Activated CD8-positive, alpha-beta memory T cell treated with anti-CD3 and anti-CD28 coated beads for 36 hours (primary cell): Measurements from ENCODE around the gene MICAL3. TPM values are rescaled to one million over a fixed set of nuclear protein-coding genes. Genes with fewer than 3 reads are reported as not detected.

Source experiments
- CTCF ChIA-PET: fragments of 350-600 bp; sonication (Branson Sonifier 250); formaldehyde crosslinking; loops from one replicate; lab custom pipeline; 2021; ENCODE audit warnings: antibody characterized with exemption; lab: Charles Lee
- POLR2A ChIA-PET: fragments of 350-600 bp; sonication (Branson Sonifier 250); formaldehyde crosslinking; loops from one replicate; lab custom pipeline; 2021; ENCODE audit warnings: antibody characterized with exemption; lab: Charles Lee
- total RNA-seq, 2 experiments: library from RNA; stranded (reverse); gene quantifications; one replicate each; pipeline ENCODE4 v1.2.3, GENCODE V29; 2021

Gene MICAL3
- total RNA-seq, 2 experiments from 2014 or later = 47.1 to 48.6 TPM

DNA sequence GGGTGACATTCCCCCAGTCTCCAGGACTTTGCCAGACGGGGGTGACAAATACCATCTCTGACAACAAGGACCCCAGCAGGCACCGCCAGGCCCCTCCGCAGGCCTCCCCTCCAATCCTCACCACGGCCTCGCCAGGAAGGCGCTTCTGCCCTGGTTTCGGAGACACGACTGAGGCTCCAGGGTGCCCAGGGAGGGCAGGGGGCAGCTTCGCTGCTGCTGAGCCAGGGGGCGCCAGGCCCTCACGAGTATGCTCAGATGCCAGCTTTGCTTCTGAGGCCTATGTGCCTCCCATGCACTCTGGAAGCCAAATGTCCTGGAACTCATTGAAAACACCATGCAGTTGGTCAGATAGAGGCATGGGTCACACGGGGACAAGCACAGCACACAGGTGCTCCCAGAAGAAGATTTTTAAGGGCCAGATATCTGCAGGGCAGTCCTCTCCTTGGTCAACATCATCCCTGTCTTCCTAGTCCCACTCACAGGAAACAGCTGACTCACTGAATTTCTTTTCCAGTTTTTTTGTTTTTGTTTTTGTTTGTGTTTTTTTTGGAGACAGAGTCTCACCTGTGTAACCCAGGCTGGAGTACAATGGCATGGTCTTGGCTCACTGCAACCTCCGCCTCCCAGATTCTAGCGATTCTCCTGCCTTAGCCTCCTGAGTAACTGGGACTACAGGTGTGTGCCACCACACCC is 270.0 kb downstream of the MICAL3 start:
- CTCF ChIA-PET = interaction anchor here (0.5 to 1.5 kb wide), 4 partner anchors 11 to 371 kb away, joined by 3 to 6 read pairs (median 4); no protein-coding TSS in a partner anchor
- POLR2A ChIA-PET = no interaction called here

DNA sequence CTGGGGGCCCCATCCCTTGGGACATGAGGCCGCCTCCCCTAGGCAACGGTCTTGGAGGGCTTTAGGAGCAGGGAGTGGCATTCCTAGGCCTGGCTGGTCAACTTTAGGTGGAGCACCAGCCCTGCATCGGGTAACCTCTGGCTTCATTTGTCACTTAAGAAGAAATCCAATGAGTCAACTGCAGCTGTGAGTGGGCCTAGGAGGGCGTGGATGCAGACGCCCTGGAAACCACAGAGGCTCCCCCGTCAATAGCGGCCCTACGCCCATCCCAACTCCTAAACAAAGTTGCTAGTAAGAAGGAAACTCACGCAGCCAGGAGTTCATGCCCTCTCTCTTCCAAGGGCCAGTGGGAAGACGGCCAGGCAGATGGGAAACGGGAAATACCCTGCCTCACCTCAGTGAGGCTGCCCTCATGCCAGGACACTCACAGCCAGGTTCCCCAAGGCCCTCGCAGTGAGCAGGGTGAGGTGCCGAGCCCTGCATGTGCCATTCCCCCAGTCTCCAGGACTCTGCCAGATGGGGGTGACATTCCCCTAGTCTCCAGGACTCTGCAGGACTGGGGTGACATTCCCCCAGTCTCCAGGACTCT is 270.9 kb downstream of the MICAL3 start:
- ChIA-PET CTCF (interaction anchor here (0.5 to 1.5 kb wide), 4 partner anchors 12 to 372 kb away, joined by 4 to 6 read pairs (median 4); no protein-coding TSS in a partner anchor), POLR2A (no interaction called here)

DNA sequence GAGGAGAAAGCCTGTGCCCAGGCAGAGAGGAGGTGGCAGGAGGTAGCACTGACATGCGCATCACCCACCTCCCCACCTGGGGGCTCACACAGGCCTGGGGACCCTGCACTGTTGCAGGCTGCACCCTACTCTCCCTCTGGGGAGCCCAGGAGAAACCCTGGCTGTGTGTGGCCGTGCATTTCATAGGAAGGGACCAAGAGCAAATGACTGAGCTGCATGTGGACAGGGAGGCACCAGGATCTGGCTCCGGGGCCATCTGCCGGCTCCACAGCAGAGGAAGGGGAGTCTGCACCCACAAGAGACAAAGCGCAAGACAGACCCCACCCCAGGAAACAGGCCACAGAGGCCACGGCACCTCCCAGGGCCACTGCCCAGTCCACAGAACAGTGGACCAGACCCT is 272.8 kb downstream of the MICAL3 start:
- POLR2A ChIA-PET = no interaction called here

DNA sequence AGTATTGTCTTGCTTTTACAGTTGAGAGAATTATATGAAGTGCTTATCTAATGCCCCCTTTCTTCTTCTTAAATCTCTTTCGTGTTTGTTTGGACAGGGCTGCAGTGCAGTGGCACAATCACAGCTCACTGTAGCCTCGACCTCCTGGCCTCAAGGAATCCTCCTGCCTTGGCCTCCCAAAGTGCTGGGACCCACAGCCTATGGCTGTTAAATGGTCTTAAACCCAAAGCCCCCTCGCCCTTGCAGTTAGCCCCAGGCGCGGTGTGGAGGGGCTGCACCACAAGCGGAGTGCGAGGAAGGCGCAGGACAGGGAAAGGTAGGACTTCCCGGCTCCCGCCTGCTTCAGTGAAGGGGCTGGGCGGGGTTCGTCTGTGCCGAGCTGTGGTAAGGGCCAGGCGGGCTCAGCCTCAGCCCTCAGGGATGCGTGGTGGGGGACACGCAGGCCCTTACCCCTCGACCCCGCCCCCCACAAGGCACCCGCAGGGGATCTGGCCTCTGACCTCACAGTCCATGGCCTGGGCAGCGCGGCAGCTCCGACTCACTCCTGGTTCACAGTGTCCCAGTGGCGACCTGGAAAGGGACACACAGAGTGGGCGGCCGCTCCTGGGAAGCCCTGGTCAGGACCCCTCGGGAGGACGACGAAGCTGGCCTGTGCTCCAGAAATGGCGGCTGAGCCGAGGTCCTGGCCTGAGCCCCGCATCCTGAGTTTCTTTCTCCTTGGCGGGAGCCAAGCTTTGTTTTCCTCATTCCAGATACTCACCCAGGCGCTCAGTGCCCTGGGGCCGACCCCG is 274.6 kb downstream of the MICAL3 start:
- ChIA-PET CTCF (interaction anchor here (0.9 kb wide), 1 partner anchor 326 kb away, joined by 3 read pairs; no protein-coding TSS in a partner anchor), POLR2A (no interaction called here)

More for the DNA sequence above, 272.8 kb downstream of the MICAL3 start:
- CTCF ChIA-PET = interaction anchor here (0.9 to 1.6 kb wide), 2 partner anchors 9 to 34 kb away, joined by 3 to 4 read pairs; no protein-coding TSS in a partner anchor

DNA sequence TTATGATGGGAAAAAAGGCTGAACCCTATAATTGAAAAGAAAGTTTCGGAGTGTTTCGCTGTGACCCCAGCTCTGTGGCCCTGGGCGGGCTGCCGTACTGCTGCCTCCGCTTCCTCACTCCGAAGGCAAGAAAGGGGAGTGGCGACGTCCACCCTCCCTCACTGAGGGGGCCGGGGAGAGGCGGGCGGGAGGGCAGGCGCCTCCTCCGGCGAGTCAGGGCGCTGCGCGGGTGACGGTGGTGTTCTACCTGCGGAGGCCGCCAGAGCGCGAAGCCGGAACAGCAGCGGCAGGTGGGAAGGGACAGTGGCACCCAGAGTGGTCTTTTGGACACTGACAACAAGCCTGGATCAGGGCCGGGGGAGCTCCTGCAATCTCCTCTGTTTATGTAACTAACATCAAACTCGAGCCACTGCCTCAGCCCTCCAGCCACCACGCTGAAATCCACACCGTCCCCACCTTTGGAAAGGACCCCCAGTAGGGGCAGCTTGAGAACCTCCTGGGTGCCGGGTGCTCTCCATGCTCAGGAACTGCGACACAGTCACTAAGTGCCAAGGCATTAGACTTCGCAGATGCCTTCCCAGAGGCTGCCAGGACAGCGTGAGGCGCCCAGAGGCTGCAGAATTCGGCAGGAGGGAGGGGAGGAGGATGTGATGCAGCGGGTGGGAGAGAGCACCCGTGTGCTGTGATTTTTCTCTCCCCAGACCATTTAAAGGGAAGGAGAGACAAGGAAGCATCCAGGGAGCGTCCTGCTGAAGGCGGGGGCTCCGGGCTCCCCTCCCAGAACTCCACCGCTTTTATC is 275.6 kb downstream of the MICAL3 start:
- CTCF ChIA-PET = no interaction called here
- POLR2A ChIA-PET = interaction anchor here (0.6 kb wide), 1 partner anchor 146 kb away, joined by 11 read pairs; no protein-coding TSS in a partner anchor

DNA sequence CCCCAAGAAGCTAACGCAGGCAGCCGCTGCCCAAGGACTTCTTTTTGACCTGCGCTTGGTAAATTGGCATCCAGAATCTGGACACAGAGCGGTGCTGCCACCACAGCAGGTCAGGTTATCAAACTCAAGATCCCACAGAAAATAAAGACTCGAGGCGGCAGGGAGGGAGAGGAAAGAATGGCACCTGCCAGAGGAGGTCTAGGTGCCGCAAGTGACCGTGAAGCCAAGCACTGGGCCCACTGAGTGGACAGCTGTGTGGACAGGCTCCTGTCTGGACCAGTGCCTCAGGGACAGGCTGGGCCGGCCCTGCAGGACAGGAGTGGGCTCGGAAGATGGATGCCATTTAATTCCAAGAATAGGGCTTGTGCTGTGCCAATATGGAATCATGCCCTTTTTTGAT is 277.4 kb downstream of the MICAL3 start:
- CTCF ChIA-PET = no interaction called here
- POLR2A ChIA-PET = no interaction called here

DNA sequence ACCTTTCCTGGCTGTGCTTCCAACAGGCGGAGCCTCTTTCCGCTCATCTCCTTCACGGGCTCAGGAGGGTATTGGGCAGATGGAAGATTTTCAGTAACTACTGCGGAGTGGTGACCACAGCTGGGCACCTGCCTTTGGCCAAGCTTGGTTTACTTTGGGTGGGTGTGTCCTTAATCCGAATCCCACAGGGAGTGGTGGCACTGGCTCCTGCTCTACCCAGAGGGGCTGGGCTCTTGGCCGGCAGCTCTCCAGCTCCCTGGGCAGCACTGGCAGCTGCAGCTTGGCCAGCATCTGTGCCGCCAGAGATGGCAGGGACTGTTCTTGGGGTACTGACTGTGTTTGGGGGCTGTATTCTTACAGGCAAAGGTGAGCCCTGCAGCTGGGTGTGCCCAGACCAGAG is 279.9 kb downstream of the MICAL3 start:
- CTCF ChIA-PET = interaction anchor here (1.0 to 4.9 kb wide), 5 partner anchors 21 to 86 kb away, joined by 3 to 53 read pairs (median 9); no protein-coding TSS in a partner anchor
- POLR2A ChIA-PET = interaction anchor here (0.6 kb wide), 1 partner anchor 35 kb away, joined by 3 read pairs; no protein-coding TSS in a partner anchor

DNA sequence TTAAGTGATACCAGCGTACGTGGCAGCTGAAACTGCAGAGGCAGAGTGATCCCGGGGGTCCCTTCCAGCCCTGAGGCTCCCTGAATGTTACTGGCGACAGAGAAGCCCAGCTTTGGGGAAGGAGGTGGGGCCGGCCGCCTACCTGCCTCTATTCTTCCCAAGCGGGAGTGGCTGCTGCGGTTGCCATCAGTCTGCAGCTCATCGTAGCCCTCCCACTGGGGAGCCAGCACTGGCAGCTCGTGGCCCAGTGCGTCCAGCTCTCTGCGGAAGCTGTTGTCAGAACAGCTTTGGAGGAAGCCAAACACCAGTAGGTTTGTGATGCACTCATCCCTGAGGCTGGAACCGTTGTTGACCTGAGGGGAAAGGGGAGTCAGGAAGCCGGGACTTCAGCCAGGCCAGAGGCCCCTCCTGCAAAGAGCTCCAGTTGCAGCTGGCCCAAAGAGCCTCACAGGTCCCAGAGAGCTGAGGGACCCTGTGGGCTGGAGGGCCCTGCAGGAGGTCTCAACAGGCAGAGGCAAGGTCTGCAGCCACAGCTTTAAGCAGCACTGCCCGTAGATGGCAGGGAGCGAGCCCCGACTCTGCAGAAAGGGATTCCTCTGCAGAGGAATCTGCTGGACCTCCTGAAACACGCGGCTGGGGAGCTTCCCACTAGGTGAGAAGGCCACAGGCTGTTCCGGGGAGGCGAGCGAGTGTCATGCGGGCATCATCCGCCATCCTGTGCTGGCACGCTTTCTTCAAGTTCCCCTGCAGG is 280.5 kb downstream of the MICAL3 start:
- ChIA-PET CTCF (interaction anchor here (1.0 to 4.9 kb wide), 9 partner anchors 21 to 312 kb away, joined by 3 to 53 read pairs (median 4); no protein-coding TSS in a partner anchor), POLR2A (interaction anchor here (0.6 kb wide), 1 partner anchor 35 kb away, joined by 3 read pairs; no protein-coding TSS in a partner anchor)

DNA sequence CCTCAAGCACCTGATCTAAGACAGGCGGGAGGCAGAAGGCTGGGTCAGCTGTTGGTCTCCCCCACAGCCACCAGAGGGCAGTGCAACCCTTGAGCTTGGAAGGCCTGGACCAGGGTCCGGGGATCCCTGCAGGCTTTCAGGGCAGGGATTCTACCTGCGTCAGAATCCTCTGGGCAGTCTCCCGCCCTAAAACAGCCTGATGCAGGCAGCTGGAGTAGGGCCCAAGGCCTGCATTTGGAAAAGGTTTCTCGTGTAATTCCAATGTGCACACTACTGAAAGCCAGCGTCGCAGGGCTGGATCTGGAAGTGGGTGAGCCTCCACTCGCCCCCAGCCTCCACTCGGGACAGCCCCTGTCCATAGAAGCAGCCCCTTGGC is 281.8 kb downstream of the MICAL3 start:
- ChIA-PET CTCF (interaction anchor here (0.7 to 4.9 kb wide), 23 partner anchors 9 to 668 kb away, joined by 3 to 53 read pairs (median 3); no protein-coding TSS in a partner anchor), POLR2A (interaction anchor here (0.6 kb wide), 1 partner anchor 216 kb away, joined by 8 read pairs; no protein-coding TSS in a partner anchor)

DNA sequence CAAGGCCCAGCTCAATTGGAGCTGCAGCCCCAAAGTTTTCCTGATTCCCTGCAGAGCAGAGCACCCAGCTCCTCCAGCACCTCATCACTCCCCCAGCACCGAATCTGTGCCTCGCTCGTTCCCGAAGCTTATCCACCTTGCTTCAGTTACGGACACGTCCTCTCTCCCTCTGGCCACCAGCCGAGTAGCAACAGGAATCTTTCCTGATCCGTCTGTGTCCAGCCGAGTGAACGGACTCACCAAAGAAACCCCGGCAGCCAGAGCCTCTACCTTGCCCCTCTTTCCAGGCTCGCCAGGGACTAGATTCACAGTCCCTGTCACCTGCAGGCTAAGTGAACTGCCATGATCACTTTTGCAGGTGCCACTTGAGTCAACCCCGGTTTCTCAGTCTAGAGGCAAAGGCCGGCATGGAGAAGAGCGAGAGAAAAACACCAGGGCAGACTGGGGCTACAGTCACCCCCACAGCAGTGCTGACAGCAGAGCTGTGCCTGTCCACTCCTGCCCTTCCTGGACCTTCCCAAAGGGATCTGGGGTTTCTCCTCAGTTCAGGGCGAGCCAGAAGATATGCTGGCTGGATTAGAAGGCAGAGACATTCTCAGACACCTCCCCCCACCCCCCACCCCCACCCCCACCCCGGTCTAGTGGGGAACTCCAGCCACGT is 282.4 kb downstream of the MICAL3 start:
- ChIA-PET CTCF (interaction anchor here (0.9 to 4.9 kb wide), 17 partner anchors 9 to 668 kb away, joined by 3 to 53 read pairs (median 4); no protein-coding TSS in a partner anchor), POLR2A (no interaction called here)

DNA sequence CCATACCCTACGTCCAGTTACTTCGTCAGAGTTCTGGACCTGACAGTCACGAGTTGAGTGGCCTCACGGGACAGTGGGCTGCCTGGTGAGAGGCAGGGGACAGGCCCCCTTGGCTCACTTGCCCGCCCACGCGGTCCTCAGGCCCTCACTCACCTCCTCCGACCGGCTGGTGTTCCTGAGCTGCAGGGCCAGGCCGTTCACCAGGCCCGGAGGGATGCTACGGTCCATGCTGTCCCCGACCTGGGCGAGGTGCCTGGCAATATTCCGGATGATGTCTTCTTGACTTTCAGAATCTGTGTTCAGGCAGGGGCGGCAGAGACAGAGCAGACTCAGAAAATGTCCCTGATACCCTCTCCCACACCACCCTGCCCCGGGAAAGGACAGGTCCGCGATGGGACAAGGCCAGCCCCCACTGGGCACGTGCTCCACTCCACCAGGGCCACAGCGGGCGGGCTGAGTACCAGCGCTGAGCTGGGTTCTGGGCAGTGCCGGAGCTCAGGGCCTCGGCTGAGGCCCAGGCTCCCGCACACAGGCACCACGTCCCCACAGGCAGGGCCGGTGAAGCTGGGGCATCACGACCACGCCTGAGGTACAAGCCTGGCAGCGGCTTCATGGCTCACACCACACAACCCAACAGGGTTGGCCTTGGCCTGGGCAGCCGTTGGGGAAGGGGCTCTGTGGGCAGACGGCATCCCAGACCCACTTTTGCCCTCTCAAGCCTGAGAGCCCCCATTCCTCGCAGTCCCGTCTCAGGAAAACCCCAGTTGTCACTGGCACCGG is 285.0 kb downstream of the MICAL3 start:
- POLR2A ChIA-PET = no interaction called here
- CTCF ChIA-PET = interaction anchor here (1.0 to 2.0 kb wide), 2 partner anchors 45 to 56 kb away, joined by 3 to 5 read pairs; no protein-coding TSS in a partner anchor

DNA sequence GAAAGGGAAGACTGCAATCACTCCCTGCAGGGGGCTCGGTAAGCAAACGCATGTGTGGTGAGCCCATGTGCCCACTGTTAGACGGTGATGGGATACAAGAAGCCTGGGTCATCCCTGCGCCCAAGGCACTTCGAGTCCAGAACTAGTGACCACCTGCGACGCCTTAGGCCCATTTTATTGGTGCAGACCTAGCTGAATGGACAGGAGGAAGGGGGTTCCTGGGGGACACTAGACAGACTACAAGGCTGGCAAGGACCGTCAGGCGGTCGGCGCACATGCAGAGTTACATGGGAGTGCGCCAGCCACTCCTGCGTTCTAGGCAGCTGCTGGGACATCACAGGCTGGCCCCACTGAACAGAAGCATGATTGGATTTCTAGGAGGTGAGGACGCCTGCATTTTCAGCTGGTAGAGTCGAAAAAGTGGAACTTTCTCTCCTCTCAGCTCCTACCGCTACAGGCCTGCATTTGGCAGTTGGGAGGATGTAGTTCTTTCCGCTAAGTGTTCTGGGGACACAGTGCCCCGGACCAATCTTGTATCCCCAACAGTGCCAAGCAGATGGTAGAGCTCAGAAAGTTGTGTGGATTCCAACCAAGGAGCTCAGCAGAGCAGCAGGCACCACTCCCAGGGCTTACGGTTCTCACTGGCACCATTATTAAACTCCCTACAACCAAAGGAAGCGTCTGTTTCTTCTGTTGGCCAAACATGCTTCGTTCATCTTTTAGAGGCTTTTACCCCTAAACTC is 285.8 kb downstream of the MICAL3 start:
- ChIA-PET CTCF (interaction anchor here (2.0 kb wide), 1 partner anchor 46 kb away, joined by 5 read pairs; no protein-coding TSS in a partner anchor), POLR2A (no interaction called here)
